ENCODE data around the gene IL12B. TPM values are rescaled to one million over a fixed set of nuclear protein-coding genes. Genes with fewer than 3 reads are reported as not detected.

Gene IL12B
- total and polyA plus RNA-seq, 2 of the 4 experiments (the other 2 are of a cell fraction): 0.03 TPM; not detected in 1

DNA sequence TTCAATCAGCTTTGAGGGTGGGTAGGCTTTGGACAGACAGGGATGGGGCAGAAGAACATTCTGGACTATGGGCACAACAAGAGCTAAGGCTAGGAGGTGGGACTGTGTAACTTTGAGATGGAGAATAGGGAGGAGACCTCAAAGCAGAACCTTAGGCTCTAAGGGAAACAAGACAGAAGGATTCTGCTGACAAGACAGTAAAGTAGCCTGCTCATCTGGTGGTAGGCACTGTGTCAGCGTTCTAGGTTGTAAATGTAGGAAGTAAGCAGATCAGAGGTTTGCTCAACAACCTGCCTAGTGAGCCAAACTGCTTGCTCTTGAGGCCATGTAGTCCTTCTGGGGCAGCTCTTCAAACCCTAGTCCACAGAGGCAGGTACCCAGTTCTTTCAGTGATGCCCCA, 15.0 kb upstream of the IL12B start:
- H3K14ac ChIP-seq (replicated peaks; ENCODE audit: low read depth, low read length): no peak overlapping the region
- no peak for ATAC-seq (ENCODE audit: low read depth)
- WGBS, 2 experiments (ENCODE audit: extremely low coverage in 2 of 2, insufficient read length in 1 of 2): no CpG with 5 or more reads among the region's 1 CpG

More for the DNA sequence above, 15.0 kb upstream of the IL12B start:
- H4K8ac ChIP-seq (ENCODE audit: low read depth in 2 of 2, low read length in 2 of 2): no peak overlapping the region
- no peak overlapping the region for H2BK15ac ChIP-seq (ENCODE audit: low read depth, low read length)
- BruUV-seq (replicated peaks): no TSS peak
- no peak overlapping the region for H2AFZ ChIP-seq (replicated peaks; ENCODE audit: low read length, poor library complexity)
- H2AK5ac ChIP-seq (ENCODE audit: low read depth, low read length): no peak overlapping the region
- no peak overlapping the region for H3K9ac ChIP-seq (ENCODE audit: low read depth, low read length)
- H3K27ac ChIP-seq (ENCODE audit: insufficient read depth, low read length): no peak overlapping the region
- dilution Hi-C loops (cut with HindIII; ENCODE audit: low sequenced_read_pairs, unreplicated experiment) (no loop called here), in situ Hi-C loops (cut with MboI; ENCODE audit: low sequenced_read_pairs) (no loop called here), intact Hi-C loops (cut with micrococcal nuclease) (no loop called here)
- no peak overlapping the region for H2BK5ac ChIP-seq (ENCODE audit: low read depth, low read length, poor library complexity, severe bottlenecking)
- H4K20me1 ChIP-seq (ENCODE audit: insufficient read depth, low read length): no peaks in the 10 kb centered on the region
- no peaks in the 10 kb centered on the region for H3K36me3 ChIP-seq (ENCODE audit: control insufficient read depth, insufficient read depth, low read length)
- DNase-seq: no peak
- no peak for TF ChIP-seq SMC3 (IDR thresholded peaks at IDR 0.05; ENCODE audit: low read depth, low read length)
- no peak for TF ChIP-seq CHD1 (IDR thresholded peaks at IDR 0.05; ENCODE audit: low read depth, low read length)
- peak; percentile 89 for TF ChIP-seq MAFK (IDR thresholded peaks at IDR 0.05; ENCODE audit: low read depth, low read length)
- no peak for TF ChIP-seq BHLHE40 (IDR thresholded peaks at IDR 0.05; ENCODE audit: low read depth, low read length)
- no peak for TF ChIP-seq RAD21 (IDR thresholded peaks at IDR 0.05; ENCODE audit: low read length)
- TF ChIP-seq, protein P1, sequence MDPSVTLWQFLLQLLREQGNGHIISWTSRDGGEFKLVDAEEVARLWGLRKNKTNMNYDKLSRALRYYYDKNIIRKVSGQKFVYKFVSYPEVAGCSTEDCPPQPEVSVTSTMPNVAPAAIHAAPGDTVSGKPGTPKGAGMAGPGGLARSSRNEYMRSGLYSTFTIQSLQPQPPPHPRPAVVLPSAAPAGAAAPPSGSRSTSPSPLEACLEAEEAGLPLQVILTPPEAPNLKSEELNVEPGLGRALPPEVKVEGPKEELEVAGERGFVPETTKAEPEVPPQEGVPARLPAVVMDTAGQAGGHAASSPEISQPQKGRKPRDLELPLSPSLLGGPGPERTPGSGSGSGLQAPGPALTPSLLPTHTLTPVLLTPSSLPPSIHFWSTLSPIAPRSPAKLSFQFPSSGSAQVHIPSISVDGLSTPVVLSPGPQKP (IDR thresholded peaks at IDR 0.05; ENCODE audit: borderline replicate concordance, low read depth, low read length): no peak
- no peak overlapping the region for H3K56ac ChIP-seq (ENCODE audit: extremely low read depth, insufficient read depth, low read length)
- H4K5ac ChIP-seq (ENCODE audit: low read depth, low read length): no peak overlapping the region
- no peaks in the 10 kb centered on the region for H3K9me1 ChIP-seq (ENCODE audit: insufficient read depth, low read length)
- ChIA-PET CTCF (no interaction called here), POLR2A (ENCODE audit: unreplicated experiment) (no interaction called here)
- H2BK20ac ChIP-seq (ENCODE audit: low read depth, low read length): no peak overlapping the region
- H2BK120ac ChIP-seq (ENCODE audit: low read depth, low read length): no peak overlapping the region
- peaks cover 10% of the 10 kb centered on the region for H3K9me3 ChIP-seq (ENCODE audit: control insufficient read depth, insufficient read depth, low read length)
- H3K4me3 ChIP-seq (ENCODE audit: insufficient read depth, low read depth, low read length): no peak overlapping the region
- H3K4ac ChIP-seq (ENCODE audit: low read depth, low read length): no peak overlapping the region
- H2AK9ac ChIP-seq (replicated peaks; ENCODE audit: low read depth, low read length, poor library complexity): no peak overlapping the region
- no peak overlapping the region for H3K23ac ChIP-seq (ENCODE audit: low read depth, low read length)
- H3K27me3 ChIP-seq (ENCODE audit: control insufficient read depth, insufficient read depth, low read length): peaks cover 15% of the 10 kb centered on the region
- no peak overlapping the region for H4K91ac ChIP-seq (ENCODE audit: insufficient read depth, low read depth, low read length)
- no peak overlapping the region for H3K4me2 ChIP-seq (ENCODE audit: low read depth, low read length)
- no peaks in the 10 kb centered on the region for H3K79me1 ChIP-seq (ENCODE audit: low read depth in 1 of 2, low read length in 2 of 2)
- peaks cover 2% of the 10 kb centered on the region; the same call in 1 of the 2 replicates for H3K4me1 ChIP-seq (ENCODE audit: control insufficient read depth, insufficient read depth, low read length)
- H3K18ac ChIP-seq (ENCODE audit: low read depth, low read length): no peak overlapping the region

All from IMR-90 (cell line).